KMS-11 (cell line): ENCODE data around the gene PHLDB1.

Experiments
- H2AFZ ChIP-seq: fragments of 200-600 bp; sonication (generic); 2 replicates; pipeline ENCODE4 v1.6.1; 2016; ENCODE audit warnings: antibody characterized with exemption, mixed run types, low read depth
- H3K27ac ChIP-seq: fragments of 200-600 bp; sonication (generic); 2 replicates; pipeline ENCODE4 v1.6.1; 2016; ENCODE audit warnings: mild to moderate bottlenecking, mixed run types
- H3K27me3 ChIP-seq: fragments of 200-600 bp; sonication (generic); 2 replicates; pipeline ENCODE4 v1.6.1; 2017; ENCODE audit warnings: mild to moderate bottlenecking, low read depth, mixed run types, moderate library complexity; ENCODE audit not compliant: insufficient read depth
- H3K36me3 ChIP-seq: fragments of 200-600 bp; sonication (generic); 2 replicates; pipeline ENCODE4 v1.6.1; 2017; ENCODE audit warnings: mild to moderate bottlenecking, mixed run types; ENCODE audit not compliant: insufficient read depth
- H3K4me1 ChIP-seq: fragments of 200-600 bp; sonication (generic); 2 replicates; pipeline ENCODE4 v1.6.1; 2016; ENCODE audit warnings: mild to moderate bottlenecking, low read depth, mixed run types; ENCODE audit not compliant: poor library complexity, severe bottlenecking
- H3K4me2 ChIP-seq: fragments of 200-600 bp; sonication (generic); 2 replicates; pipeline ENCODE4 v1.7.0; 2016; ENCODE audit warnings: mild to moderate bottlenecking, mixed run types
- H3K4me3 ChIP-seq: fragments of 200-600 bp; sonication (generic); IDR thresholded peaks from 2 replicates; pipeline ENCODE4 v1.6.1; 2017; ENCODE audit warnings: low read depth, low read length, mixed read lengths; ENCODE audit not compliant: insufficient read depth
- H3K79me2 ChIP-seq: fragments of 200-600 bp; sonication (generic); 2 replicates; pipeline ENCODE4 v1.6.1; 2016; ENCODE audit warnings: low read depth, mixed run types; ENCODE audit not compliant: insufficient read depth
- H3K9ac ChIP-seq: fragments of 200-600 bp; sonication (generic); 2 replicates; pipeline ENCODE4 v1.6.1; 2016; ENCODE audit warnings: mild to moderate bottlenecking, mixed run types
- H4K20me1 ChIP-seq: fragments of 200-600 bp; sonication (generic); 2 replicates; pipeline ENCODE4 v1.6.1; 2016; ENCODE audit warnings: mild to moderate bottlenecking, mixed run types; ENCODE audit not compliant: insufficient read depth
- CTCF ChIP-seq: fragments of 200-600 bp; sonication (generic); conservative IDR thresholded peaks from 2 replicates; pipeline ENCODE4 v1.6.1; 2017; ENCODE audit warnings: low read depth, mild to moderate bottlenecking, antibody characterized with exemption, low read length, moderate library complexity, mixed read lengths

The PHLDB1 gene

GRCh38 chr11:118621071-118621783, 13.8 kb downstream of the PHLDB1 start:
- no peak overlapping the region for H3K27ac ChIP-seq
- no peak overlapping the region for H3K4me3 ChIP-seq
- no peak overlapping the region for H2AFZ ChIP-seq
- no peaks in the 10 kb centered on the region for H3K79me2 ChIP-seq
- peaks cover 3% of the 10 kb centered on the region for H3K4me1 ChIP-seq
- no peaks in the 10 kb centered on the region for H3K36me3 ChIP-seq
- no peak overlapping the region for H3K9ac ChIP-seq
- no peaks in the 10 kb centered on the region for H3K27me3 ChIP-seq
- H3K4me2 ChIP-seq, result no peak overlapping the region
- no peak for TF ChIP-seq CTCF
- H4K20me1 ChIP-seq, result no peaks in the 10 kb centered on the region

- Histone ChIP-seq H3K4me1 (peaks cover 3% of the 10 kb centered on the region), H2AFZ (no peak overlapping the region), H3K9ac (no peak overlapping the region), H3K4me3 (no peak overlapping the region), H3K27ac (no peak overlapping the region), H3K79me2 (no peaks in the 10 kb centered on the region), H3K4me2 (no peak overlapping the region), H3K36me3 (no peaks in the 10 kb centered on the region), H3K27me3 (no peaks in the 10 kb centered on the region), H4K20me1 (no peaks in the 10 kb centered on the region)
- no peak for TF ChIP-seq CTCF
Measured at GRCh38 chr11:118621784-118622375, 14.5 kb downstream of the PHLDB1 start.

- H3K4me2 ChIP-seq, result no peak overlapping the region
- H3K4me3 ChIP-seq, result no peak overlapping the region
- peaks cover 3% of the 10 kb centered on the region for H3K4me1 ChIP-seq
- H3K27ac ChIP-seq, result no peak overlapping the region
- H4K20me1 ChIP-seq, result no peaks in the 10 kb centered on the region
- H3K9ac ChIP-seq, result no peak overlapping the region
- H3K27me3 ChIP-seq, result no peaks in the 10 kb centered on the region
- no peak for TF ChIP-seq CTCF
- H2AFZ ChIP-seq, result no peak overlapping the region
- H3K36me3 ChIP-seq, result no peaks in the 10 kb centered on the region
- no peaks in the 10 kb centered on the region for H3K79me2 ChIP-seq
Measured at GRCh38 chr11:118622376-118623268, 15.2 kb downstream of the PHLDB1 start.

- Histone ChIP-seq H4K20me1 (no peaks in the 10 kb centered on the region), H3K4me3 (no peak overlapping the region), H3K36me3 (no peaks in the 10 kb centered on the region), H3K79me2 (no peaks in the 10 kb centered on the region), H3K4me2 (no peak overlapping the region), H3K4me1 (peaks cover 3% of the 10 kb centered on the region), H3K9ac (no peak overlapping the region), H3K27me3 (no peaks in the 10 kb centered on the region), H2AFZ (no peak overlapping the region), H3K27ac (no peak overlapping the region)
- TF ChIP-seq CTCF, result no peak
Measured at GRCh38 chr11:118623269-118623655, 15.8 kb downstream of the PHLDB1 start.
